HG03342 (cell line): ENCODE data around the gene SPACA6.
"Not testable (repeated sequence)": the region's sequence is repeated elsewhere in the genome, so short reads cannot be mapped to it uniquely, and the experiment has no call there.

Experiments used
- ATAC-seq: cut with Tn5 transposase; IDR thresholded peaks from one replicate; pipeline ENCODE4 v1.9.1; 2021; ENCODE audit warnings: mild to moderate bottlenecking, moderate library complexity; ENCODE audit not compliant: unreplicated experiment

SPACA6 gene

DNA sequence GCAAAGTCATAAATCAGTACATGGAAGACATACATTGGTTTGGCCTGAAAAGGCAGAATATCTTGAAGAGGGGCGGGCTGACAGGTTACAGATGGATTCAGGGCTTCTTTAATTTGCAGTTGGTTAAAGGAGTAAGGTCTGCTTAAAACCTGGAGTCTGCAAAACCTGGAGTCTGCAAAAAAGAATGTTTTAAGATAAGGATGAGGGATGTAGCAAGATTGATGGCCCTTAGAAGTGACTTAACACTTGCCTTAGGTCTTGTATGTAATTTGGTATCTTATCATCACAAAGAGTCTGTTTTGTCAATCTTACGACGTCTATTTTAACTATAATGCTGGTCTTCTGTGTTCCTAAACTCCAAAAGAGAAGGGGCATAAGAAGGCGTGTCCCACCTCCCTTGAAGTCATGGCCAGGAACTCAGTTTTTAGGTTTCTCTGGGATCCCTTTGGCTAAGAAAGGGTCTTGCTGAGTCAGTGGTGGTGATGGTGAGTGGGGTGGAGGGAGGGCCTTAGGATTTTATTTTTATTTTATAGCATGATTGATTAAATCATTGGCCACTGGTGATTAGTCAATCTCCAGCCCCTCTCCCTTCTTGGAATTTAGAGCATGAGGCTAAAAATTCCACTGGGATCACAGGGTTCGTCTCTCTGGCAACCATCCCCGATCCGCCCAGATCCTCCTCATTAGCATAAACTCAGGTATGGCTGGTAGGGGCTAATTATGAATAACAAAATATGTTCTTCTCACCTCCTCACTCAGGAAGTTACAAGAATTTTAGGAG lies 40.8 kb downstream of the SPACA6 start:
- no peak for ATAC-seq

DNA sequence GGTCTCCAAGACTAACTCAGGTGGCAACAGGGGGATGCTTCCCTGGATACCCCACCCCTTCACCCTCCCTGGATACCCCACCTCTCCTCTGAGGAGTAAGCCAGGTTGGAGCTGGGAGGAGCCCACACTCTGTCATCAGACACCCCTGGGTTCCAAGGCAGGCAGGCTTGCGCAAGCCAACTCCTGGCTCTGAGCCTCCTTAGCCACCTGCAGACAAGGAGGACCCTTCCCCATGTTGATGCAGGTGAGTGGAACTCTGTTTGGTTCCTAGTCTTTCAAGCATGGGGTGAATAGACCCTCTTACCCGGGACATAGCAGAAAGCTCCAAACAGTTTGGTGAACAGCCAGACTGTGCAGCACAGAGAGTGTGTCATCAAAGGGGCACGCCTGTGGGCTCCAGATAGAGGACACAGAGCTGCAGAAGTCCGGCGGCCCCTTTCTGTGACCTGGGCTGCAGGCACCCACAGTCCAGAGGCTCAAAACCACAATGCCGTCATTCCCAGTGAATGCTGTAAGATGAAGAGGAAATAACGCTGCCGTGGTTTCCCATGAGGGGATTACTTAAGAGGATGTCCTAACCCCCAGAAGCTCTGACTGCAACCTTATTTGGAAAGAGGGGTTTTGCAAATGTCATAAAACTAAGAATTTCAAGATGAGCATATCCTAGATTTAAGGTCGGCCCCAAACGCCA lies 42.8 kb downstream of the SPACA6 start:
- no peak for ATAC-seq

DNA sequence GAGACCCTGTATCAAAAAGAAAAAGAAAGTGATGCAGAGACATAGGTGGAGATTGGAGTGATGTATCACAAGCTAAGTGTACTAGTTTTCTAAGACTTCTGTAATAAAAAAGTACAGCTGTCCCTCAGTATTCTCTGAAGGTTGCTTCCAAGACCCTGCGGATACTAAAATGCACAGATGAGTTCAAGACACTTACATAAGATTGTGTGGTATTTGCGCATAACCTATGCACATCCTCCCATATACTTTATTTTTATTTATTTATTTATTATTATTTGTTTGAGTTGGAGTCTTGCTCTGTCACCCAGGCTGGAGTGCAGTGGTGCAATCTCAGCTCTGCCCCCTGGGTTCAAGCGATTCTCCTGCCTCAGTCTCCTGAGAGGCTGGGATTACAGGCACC lies 44.3 kb downstream of the SPACA6 start:
- ATAC-seq = no peak

DNA sequence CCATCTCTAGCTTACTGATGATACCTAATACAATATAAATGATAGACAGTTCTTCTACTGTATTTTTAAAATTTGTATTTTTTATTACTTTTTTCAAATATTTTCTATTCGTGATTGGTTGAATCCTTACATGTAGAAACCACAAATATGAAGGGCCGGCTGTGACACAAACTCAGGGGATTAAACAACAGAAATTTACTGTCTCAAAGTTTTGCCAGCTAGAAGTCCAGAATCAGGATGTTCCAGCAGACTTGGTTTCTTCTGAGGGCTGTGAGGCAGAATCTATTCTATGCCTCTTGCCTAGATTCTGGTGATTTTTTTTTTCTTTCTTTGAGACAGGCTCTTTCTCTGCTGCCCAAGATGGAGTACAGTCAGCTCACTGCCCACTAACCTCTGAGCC lies 44.8 kb downstream of the SPACA6 start:
- ATAC-seq = no peak

DNA sequence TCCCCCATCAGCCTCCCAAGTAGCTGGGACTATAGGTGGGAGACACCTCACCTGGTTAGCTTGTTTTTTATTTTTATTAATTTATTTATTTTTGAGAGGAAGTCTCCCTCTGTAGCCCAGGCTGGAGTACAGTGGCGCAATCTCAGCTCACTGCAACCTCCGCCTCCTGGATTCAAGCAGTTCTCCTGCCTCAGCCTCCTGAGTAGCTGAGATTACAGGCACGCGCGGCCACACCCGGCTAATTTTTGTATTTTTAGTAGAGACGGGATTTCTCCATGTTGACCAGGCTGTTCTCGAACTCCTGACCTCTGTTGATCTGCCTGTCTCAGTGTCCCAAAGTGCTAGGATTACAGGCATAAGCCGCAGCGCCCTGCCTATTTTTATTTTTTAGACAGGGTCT lies 45.4 kb downstream of the SPACA6 start:
- not testable (repeated sequence) for ATAC-seq

DNA sequence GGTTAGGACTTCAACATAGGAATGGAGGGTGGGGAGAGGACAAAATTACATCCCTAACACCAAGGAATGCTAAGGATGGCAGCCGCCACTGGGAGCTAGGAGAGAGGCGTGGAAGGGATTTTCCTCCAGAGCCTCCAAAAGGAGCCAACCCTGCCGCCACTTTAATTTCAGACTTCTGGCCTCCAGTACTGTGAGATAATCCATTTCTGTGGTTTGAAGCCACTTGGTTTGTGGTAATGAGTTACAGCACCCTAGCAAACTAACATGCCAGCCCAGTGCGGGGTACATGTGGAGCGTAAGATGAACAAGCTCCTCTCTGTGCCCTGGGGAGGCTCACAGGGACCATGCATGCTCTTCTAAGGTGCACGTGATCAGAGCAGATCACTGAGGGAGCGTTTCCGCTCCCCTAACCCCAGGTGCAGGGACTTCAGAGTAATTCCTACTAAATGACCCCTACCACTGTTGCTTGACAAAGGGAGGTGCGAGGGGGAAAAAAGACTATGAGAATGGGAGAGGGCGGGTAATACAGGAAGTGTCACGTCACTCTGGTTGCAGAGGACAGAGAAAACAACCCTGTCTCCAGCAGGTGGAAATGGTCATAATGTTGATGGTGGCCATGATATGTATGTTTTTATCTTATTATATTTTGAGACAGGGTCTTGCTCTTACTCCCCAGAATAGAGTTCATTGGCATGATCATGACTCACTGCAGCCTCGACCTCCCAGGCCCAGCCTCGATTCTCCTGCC lies 46.5 kb downstream of the SPACA6 start:
- no peak for ATAC-seq

DNA sequence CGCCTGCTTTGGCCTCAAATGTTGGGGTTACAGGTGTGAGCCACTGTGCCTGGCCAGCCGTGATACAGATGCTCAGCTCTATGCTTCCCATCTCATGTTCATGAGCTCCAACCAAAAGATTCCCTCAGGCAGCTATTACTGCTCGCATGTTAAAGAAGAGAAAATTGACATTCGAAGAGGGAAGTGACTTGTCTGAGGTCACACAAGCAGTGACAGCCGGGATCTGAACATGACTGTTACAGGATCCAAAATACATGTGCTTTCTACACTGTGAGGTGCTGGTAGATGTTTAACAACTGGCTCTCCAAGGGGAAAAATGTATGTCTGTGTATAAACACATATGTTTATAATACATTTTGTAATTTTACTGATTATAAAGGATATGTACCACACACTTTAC lies 47.2 kb downstream of the SPACA6 start:
- ATAC-seq = no peak

DNA sequence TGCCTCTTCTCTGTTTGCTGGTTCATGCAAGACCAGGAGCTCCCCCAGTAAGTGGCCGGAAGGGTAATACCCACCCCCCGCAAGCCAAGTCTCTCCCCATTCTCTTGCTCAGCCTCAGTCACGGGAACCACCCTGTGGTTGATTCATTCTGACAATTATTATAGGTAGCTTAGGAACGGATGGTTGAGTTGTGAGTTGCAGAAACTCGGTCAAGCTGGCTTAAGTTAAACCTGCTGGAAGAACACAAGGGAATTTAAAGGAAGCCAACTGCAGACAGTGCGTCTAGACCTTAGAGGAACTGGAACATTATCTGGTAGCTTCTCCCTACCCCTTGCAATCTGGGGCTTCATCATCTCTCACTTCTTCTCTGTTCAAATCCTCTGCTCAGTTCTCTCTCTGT lies 49.7 kb downstream of the SPACA6 start:
- no peak for ATAC-seq

DNA sequence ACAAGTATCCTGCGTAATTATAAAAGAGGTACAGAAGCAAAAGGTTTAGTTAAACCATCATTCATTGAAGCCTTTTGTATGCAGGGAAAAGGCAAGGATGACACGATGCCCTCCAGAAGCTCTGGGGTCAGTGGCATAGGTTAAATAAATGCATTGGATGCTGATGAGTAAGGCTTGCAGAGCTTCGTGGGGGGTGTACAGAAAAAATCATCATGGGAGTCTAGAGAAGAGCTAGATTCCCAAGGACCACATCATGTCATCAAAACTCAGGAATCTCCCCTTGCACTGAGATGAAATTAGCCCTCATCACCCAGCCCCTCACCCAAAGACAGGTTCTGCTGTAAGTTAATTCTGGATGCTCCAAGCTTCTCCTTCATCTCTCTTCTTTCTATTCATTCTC lies 50.3 kb downstream of the SPACA6 start:
- no peak for ATAC-seq

DNA sequence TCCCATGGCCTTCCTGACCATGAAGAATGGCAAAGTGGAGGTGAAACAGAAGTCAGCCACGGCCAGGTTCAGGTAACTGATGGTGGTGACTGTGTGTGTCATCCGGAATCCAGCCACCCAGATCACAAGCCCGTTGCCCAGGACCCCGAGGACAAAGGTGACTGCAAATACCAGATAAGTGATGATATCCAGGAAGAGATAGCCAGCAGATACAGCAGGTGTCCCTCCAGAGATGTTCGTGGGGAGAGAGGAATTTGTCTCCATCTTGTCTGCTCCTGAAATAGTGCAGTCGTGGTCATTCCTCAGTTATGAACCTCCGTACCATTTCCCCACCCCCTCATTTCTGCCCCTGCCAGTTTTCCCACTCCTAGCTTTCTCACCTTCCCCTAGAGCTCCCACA lies 53.6 kb downstream of the SPACA6 start:
- ATAC-seq = no peak

DNA sequence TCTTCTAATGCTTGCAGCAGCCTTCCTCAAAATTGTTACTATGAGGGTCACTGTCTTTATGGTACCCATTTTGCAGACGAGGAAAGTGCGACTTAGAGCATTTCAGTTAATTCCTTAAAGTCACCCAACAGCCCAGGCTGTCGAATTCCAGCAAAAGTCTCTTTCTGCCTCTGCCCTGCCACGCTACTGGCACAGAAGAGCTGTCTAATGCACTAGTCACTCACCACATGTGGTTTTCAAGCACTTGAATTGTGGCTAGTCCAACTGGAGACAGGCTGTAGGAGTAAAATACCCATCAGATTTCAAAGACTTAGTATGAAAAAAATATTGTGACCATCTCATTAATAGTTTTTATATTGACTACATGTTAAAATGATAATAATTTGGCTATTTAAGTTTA lies 56.8 kb downstream of the SPACA6 start:
- ATAC-seq = no peak

DNA sequence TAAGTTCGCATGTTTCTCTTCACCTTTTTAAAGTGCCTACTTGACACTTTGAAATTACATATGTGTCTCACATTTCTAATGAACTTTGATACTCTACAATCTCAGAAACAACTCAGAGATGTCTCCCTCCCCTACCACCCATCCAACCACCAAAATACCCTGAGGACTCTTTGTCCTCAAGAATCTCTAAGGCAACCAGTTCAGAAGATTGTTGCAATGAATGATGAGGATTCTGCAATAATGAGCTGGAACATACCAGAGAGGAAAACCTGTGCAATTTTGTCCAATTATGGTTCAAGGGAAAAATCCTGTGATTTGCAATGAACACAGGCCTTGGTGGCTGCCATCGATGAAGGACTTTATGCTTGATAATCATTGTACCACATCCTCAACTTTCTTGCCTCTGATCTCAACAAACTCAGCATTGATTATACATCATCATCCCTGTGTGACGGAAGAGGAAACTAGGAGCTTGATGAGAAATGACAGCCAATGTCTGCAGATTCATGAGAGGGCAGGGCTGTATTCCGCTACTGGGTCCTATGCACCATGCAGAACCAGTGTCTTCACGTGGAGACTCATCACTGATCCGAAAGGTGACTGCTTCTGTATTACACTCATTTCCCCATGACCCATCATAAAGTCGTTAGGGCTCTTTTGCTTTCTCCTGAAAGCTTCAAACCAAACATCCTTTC lies 57.4 kb downstream of the SPACA6 start:
- ATAC-seq = no peak

DNA sequence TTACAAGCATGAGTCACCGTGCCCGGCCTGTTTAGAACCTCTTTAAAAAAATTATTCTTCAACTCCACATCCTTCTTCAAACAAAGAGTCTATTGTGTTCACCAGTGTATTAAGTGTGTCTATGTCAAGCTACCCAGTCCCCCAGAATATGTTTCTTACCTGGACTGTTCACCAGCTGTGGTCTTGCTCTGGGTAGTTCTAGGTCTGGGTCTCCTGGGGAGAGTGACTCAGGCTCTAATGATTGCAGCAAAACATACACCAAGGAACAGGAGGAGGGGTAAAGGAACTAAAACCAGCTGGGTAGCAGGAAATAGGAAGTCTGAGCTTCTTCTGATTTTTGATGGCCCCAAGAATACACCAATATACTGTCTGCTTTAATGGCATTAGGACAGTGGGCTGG lies 58.5 kb downstream of the SPACA6 start, which contains the start of gene FPR1:
Gene FPR1 (minus strand): TSS at position 224 of the 400 bp plus-strand sequence. CDS start 4,884 bp downstream, outside the sequence.
- ATAC-seq = no peak

DNA sequence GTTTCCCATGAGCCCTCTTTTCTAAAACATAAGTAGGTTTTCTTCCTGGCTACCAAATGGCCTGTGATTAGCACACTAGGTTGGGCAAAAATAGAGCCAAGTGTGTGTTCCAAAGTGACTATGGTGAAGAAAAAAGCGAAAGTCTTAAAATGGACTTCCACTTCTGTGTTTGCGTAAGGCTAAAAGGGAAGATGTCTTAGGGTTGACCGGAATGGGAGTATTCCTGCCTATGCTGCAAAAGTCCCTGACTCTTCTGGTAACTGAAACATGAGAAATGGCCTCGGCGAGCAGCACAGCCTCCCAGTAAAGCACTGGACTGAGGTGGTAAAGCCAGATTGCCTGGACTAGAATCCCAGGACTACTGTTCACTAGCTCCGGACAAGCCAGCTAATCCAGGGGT lies 61.0 kb downstream of the SPACA6 start:
- no peak for ATAC-seq

DNA sequence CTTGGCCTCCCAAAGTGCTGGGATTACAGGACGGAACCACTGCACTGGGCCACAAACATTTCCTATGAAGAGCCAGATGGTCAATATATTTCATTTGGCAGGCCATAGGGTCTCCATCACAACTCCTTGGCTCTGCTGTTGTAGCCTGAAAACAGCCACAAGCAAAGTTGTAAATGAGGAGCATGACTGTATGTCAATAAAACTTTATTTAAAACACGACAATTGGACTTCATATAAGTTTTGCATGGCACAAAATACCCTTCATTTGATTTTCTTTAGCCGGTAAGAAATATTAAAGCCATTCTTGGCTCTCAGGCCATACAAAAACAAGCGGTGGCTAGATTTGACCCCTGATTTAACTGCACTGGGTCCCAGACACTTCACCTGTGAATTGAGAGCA lies 61.6 kb downstream of the SPACA6 start:
- no peak for ATAC-seq
